ENCODE measurements around the gene ENTPD3.
"Not testable (repeated sequence)": the region's sequence is repeated elsewhere in the genome, so short reads cannot be mapped to it uniquely, and the experiment has no call there.

Gene ENTPD3

DNA sequence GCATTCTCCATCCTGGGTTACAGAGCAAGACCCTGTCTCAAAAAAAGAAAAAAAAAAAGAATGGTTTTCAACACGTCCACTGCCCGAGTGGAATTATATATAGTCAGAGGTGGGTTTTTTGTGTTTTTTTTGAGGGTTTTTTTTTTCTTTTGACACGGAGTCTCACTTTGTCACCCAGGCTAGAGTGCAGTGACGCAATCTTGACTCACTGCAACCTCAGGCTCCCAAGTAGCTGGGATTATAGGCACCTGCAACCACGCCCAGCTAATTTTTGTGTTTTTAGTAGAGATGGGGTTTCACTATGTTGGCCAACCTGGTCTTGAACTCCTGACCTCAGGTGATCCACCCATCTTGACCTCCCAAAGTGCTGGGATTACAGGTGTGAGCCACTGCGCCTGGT, 73.5 kb downstream of the ENTPD3 start:
- not testable (repeated sequence) for DNase-seq (ENCODE audit: low spot score)

DNA sequence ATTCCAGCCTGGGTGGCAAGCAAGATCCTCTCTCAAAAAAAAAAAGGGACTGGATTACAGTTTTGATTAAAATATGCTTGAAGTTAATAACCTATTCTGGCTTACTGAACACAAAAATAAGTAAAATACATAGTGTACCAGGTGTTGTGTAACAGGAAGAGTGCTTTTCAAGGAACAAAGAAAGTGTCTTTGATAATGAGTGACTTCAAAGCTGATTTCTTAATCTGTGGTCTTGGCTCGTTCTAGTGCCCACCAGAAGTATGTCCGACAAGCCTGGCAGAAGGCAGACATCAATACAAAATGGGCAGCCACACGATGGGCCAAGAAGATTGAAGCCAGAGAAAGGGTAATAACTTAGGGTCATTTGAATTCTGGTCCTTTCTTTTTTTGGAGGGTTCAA, 74.2 kb downstream of the ENTPD3 start:
- DNase-seq (ENCODE audit: low spot score), result no peak

DNA sequence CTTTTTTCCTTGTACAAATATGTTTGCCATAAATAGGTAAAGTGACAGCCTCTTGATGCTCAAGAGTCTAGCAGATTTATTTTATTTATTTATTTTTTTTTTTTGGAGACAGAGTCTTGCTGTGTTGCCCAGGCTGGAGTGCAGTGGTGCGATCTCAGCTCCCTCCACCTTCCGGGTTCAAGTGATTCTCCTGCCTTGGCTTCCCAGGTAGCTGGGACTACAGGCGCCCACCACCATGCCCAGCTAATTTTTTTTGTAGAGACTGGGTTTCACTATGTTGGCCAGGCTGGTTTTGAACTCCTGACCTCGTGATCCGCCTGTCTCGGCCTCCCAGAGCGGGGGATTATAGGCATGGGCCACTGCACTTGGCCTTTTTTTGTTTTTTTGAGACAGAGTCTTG, 75.9 kb downstream of the ENTPD3 start:
- not testable (repeated sequence) for DNase-seq (ENCODE audit: low spot score)

DNA sequence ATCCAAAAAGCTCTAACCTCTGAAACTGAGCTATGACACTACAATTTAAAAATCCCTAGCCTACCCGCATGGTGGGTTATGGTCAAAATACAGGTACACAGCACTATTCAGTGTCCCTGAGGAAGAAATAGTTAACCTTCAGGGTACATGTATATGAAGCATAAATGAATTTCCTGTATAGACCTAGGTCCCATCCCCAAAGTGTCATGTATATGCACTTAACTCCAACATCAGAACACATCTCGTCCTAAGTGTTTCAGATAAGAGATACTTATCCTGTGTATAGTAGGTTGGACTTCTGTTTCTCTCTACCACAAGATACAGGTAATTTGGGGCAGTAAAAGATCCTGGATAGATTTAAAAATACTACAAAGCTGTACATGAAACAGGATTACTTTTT, 76.6 kb downstream of the ENTPD3 start:
- DNase-seq (ENCODE audit: low spot score), result no peak

DNA sequence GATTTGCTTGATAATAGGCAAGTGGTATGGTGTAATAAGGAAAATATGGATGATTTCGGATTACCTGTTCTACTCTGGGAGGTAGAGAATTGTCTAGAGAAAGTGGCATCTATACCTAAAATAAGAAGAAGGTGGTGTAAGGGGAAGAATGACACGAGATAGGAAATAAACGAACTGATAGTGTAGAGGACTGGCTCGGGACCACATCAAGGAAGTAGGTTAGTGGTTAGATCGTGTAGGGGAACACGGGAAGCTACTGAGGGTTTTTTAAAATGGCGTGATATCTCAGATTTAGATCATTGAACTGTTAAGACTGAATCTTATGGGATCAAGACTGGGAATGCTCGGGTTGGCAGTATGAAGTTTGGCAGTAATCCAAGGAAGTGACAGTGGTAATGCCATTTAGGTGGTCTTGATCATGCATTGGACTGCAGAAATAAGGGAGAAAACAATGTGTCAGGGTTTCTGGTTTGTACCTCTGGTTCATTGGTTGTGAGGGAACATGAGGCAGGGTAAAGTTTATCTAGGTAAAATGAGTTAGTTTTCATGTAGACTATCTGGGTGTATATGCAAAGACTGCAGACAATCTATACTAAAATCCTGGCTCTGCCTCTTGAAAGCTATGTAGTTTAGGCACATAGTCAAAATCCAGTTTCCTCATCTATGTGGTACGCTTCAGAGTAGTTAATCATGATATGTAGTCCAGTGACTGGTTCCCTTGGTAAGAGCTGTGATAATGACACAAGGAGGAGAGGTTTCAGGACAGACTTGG, 77.5 kb downstream of the ENTPD3 start:
- no peak for DNase-seq (ENCODE audit: low spot score)

DNA sequence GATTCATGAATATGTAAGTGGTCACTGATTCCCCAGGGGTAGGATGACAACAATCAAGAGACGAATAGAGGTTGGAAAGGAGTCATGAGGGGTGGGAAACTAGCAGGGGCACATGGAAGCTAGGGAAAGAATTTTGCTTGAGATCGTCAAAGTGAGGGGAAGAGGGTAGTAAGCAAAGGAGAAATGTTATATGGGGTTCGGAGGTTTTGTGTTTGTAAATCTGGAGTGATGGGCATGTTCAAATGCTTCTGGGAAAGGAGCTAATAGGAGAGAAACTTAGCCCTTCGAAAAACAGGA, 78.1 kb downstream of the ENTPD3 start:
- DNase-seq (ENCODE audit: low spot score), result no peak

DNA sequence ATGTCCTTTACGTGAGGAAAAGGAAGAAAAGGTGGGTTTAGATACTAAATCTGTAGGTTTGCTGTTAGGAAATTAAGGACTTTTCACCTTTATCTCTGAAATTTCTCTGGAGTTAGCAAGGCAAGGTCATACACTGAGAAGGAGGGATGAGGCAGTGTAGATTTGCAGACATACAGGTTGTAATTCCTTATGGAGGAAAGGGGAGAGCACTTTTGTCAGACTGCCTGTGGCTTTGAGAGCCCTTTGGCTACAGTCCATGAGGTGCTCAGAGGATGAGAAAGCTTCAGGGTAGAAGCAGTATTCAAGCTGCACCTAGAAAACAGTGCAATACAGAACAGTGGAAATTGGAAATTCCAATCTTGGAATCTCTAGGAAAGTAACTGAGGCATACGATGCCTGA, 78.5 kb downstream of the ENTPD3 start:
- DNase-seq (ENCODE audit: low spot score), result no peak

DNA sequence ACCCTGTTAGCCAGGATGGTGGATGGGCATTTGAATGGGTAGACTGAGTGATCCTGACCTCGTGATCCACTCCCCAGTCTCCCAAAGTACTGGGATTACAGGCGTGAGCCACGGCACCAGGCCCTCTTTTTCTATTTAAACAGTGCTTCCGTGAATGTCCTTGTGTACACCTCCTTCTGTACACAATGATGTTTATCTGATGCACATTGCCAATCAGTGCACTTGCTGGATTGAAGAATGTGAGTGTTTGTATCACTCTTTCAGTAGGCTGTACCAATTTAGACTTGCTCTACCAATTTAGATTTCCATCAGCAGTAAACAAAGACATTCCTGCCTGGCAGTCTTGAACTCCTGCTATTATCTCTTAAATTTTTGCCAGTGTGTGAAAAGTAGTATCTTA, 81.0 kb downstream of the ENTPD3 start:
- DNase-seq (ENCODE audit: low spot score), result no peak

DNA sequence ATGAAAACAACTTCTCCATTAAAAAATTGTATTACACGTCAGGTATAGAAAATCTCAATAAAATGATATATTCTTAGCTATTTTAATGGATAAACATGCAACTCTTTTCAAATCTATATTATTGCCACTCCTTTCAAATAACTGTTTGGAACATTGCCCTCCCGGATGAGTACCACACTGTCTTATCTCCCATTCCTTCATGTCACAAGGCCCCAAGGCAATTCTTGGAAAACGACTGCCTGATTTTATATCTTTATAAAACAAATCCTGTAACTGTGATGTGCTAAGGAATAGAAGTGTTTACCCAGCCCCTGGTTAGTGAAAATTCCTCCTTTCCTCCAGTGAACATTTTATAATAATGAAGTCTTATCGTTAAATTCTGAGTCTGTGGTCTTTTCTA, 83.7 kb downstream of the ENTPD3 start:
- no peak for DNase-seq (ENCODE audit: low spot score)

DNA sequence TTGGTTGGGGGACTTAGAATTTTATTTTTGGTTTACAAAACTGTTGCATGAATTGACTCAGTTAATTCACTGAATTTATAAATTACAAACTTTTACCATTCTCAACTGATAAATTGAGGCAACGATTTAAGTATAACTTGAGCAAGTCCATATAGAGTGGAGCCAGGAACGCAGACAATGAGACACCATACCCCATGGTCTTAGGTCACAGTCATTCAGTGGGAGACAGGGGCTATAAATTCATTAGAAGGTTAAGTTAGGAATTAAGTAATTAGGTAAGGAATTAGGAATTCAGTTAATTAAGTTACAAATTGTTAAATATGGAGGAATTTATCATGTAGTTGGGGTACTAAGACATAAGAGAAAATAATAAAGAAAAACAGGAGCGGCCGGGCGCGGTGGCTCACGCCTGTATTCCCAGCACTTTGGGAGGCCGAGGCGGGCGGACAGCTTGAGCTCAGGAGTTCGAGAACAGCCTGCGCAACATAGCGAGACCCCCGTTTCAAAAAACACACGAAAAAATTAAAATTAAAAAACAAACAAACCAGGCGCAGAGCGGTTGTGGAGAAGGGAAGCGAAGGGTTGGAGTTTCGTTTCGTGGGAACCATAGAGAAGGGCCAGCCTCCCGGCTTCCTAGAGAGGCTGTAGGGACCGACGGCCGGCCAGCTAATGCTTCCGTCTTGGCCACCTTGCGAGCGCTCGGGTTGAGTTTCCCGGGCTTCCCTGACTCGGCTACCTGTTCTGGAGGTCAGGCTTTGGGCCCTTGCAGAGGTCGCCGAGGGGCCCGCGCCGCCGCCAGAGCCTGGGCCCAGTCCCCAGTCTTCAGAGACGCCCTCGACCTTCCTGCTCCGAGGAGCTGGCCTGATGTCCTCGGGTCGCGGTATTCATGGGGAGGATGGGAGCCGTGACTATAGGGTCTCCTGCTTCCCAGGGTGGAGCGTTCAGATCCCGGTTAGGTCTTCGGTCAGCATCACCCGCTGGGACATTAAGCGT, 89.8 kb downstream of the ENTPD3 start, which contains the start of gene ZNF619:
Gene ZNF619, plus strand, starts transcription at position 645 of the 993 bp plus-strand sequence. CDS start 858 bp downstream, outside the sequence.
- peak; percentile 80 for DNase-seq (ENCODE audit: low spot score)

DNA sequence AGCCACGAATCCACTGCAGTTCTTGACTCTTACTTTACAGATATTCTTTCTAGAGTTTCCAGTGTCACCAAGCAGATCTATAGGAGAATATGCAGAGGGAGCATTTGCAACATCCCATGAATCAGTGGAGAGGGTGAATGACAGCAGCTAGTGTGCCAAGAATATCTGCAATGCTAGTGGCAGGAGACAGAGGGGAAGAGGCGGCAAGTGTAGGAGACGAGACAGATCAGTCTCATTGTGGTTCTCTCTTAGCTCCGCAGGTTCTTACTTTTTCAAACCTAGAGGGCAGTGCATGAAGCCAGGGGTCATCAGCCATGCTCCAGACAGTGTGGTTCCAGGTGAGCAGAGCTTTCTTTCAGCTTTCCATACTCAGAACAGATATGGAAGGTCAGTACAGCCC, 90.7 kb downstream of the ENTPD3 start:
- peak; percentile 30 for DNase-seq (ENCODE audit: low spot score)
